ENCODE measurements around the gene KYAT1. TPM values are rescaled to one million over a fixed set of nuclear protein-coding genes. Genes with fewer than 3 reads are reported as not detected.
"Not testable (repeated sequence)": the region's sequence is repeated elsewhere in the genome, so short reads cannot be mapped to it uniquely, and the experiment has no call there.

The KYAT1 gene
- total and polyA plus RNA-seq, 12 donors: 8.9 to 20.3 (median 11.1) TPM

DNA sequence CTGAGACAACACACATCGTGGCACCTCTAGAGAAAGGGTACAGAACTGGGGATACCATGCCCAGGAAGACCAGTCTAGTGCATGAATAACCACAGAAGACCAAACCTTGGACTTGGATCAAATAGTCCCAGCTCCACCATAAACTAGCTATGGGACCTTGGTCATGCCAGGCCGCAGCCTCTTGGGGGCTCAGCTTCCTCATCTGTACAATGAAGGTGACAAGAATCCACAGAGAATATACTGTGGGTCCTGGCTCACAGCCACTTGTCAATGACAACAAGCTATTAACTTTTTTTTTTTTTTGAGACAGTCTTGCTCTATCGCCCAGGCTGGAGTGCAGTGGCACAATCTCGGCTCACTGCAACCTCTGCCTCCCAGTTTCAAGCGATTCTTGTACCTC lies 3.9 kb downstream of the KYAT1 start:
- ATAC-seq (no peak), DNase-seq (no peak)
- no peaks in the 10 kb centered on the region for H3K36me3 ChIP-seq
- no peak overlapping the region for H3K4me3 ChIP-seq
- WGBS, 2 donors: 87 to 90% methylated on average over 5 of the region's 5 CpGs
- no peak for TF ChIP-seq CTCF (IDR thresholded peaks at IDR 0.05)
- H3K27me3 ChIP-seq: no peaks in the 10 kb centered on the region
- peak overlapping the region in 4 of 10 donors; percentile 18 to 50 (median 33) for H3K27ac ChIP-seq
- H3K9me3 ChIP-seq: no peaks in the 10 kb centered on the region
- peaks cover 0 to 48% (median 32%) of the 10 kb centered on the region in 9 donors for H3K4me1 ChIP-seq
- intact Hi-C loops (cut with DNase I): no loop called here

DNA sequence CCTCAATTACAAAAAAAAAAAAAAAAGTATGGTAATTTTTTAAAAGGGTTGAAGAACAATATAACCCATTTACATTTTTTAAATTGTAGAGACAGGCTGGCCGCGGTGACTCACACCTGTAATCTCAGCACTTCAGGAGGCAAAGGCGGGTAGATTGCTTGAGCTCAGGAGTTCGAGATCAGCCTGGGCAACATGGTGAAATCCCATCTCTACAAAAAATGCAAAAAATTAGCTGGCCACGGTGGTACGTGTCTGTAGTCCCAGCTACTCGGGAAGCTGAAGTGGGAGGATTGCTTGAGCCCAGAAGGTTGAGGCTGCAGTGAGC lies 10.8 kb downstream of the KYAT1 start:
- intact Hi-C loops (cut with DNase I); H3K27me3 ChIP-seq; H3K27ac ChIP-seq; H3K4me3 ChIP-seq; H3K4me1 ChIP-seq; DNase-seq; H3K9me3 ChIP-seq; ATAC-seq: not testable (repeated sequence)
- WGBS, 2 donors: 91 to 95% methylated on average over 7 of the region's 7 CpGs
- peaks cover 0 to 16% (median 0%) of the 10 kb centered on the region in 9 donors for H3K36me3 ChIP-seq

DNA sequence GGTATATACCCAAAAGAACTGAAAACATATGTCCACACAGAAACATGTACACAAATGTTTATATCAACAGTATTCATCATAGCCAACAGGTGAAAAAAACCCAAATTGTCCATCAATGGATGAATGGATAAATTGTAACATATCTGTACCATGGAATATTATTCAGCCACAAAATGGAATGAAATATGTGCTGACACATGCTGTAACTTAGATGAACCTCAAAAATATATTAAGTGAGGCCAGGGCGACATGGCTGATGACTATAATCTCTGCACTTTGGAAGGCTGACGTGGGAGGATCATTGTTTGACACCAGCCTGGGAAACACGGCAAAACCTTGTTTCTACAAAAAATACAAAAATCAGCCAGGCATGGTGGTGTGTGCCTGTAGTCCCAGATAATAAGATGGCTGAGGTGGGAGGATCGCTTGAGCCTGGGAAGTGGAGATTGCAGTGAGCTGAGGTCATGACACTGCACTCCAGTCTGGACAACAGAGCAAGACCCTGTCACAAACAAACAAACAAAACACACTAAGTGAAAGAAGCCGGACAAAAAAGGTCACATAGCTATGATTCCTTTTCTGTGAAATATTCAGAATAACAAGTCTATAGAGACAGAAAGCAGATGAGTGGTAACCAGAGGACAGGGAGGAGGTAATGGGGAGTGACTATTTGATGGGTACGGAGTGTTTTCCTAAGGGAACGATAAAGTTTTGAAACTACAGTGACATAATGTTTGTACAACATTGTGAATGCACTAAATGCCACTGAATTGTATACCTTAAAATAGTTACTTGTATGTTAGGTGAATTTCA lies 11.4 kb downstream of the KYAT1 start:
- ATAC-seq (no peak), DNase-seq (no peak)
- no peak overlapping the region for H3K4me3 ChIP-seq
- TF ChIP-seq CTCF (IDR thresholded peaks at IDR 0.05): no peak
- intact Hi-C loops (cut with DNase I): no loop called here
- H3K27ac ChIP-seq: no peak overlapping the region
- 88% methylated on average over 7 of the region's 7 CpGs for WGBS, 2 donors
- peaks cover 0 to 8% (median 0%) of the 10 kb centered on the region in 9 donors for H3K4me1 ChIP-seq
- H3K36me3 ChIP-seq: peaks cover 0 to 16% (median 0%) of the 10 kb centered on the region in 9 donors
- H3K27me3 ChIP-seq: no peaks in the 10 kb centered on the region
- no peaks in the 10 kb centered on the region for H3K9me3 ChIP-seq

DNA sequence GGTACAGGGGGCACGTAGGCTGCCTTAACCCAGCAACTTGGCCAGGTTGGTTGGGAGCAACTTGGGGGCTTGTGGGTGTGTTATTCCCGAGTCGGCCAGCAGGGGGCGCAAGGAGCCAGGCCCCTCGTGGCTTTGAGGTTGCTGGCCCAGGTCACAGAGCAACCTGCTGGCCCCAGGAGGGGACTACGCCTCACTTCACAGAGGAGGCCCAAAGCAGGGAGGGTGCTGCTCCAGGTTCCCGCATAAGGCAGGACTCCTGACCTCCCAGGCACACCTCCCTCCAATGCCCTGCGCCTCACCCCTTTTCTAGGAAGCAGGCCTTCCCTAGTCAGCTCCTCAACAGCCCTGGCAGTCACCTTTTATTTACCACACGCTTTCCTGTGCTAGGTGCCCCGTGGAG lies 18.1 kb downstream of the KYAT1 start:
- Histone ChIP-seq H3K36me3 (no peaks in the 10 kb centered on the region), H3K4me1 (peaks cover 0 to 22% (median 5%) of the 10 kb centered on the region in 9 donors), H3K4me3 (no peak overlapping the region), H3K27me3 (no peaks in the 10 kb centered on the region), H3K9me3 (no peaks in the 10 kb centered on the region), H3K27ac (no peak overlapping the region)
- ATAC-seq (peak; percentile 78 to 92 (median 86)), DNase-seq (peak; percentile 65 to 84)
- WGBS, 2 donors: 24 to 29% methylated on average over 10 of the region's 10 CpGs
- intact Hi-C loops (cut with DNase I): loop anchor here (1.0 to 2.0 kb wide), 4 partner anchors 63 to 65 kb away; no protein-coding TSS in a partner anchor
- peak; percentile 93 to 99 (median 98) for TF ChIP-seq CTCF (IDR thresholded peaks at IDR 0.05)

GRCh38 chr9:128862401-128862851 lies 19.3 kb downstream of the KYAT1 start:
- DNase-seq (peak in 1 of 2 donors; percentile 24), ATAC-seq (peak in 5 of 8 donors; percentile 36 to 72 (median 50))
- intact Hi-C loops (cut with DNase I): loop anchor here in 3 of 10 donors (2.0 kb wide), 2 partner anchors 64 to 66 kb away; no protein-coding TSS in a partner anchor
- Histone ChIP-seq H3K27ac (peak overlapping the region in 2 of 10 donors; percentile 0 to 16), H3K4me3 (no peak overlapping the region), H3K4me1 (peaks cover 0 to 22% (median 5%) of the 10 kb centered on the region in 9 donors), H3K36me3 (no peaks in the 10 kb centered on the region), H3K27me3 (no peaks in the 10 kb centered on the region), H3K9me3 (no peaks in the 10 kb centered on the region)
- TF ChIP-seq CTCF (IDR thresholded peaks at IDR 0.05): no peak
- WGBS, 2 donors: 82 to 86% methylated on average over 6 of the region's 6 CpGs
